ENCODE results near the gene CCDC69.
"Not testable (repeated sequence)": the region's sequence is repeated elsewhere in the genome, so short reads cannot be mapped to it uniquely, and the experiment has no call there.

Gene CCDC69

DNA sequence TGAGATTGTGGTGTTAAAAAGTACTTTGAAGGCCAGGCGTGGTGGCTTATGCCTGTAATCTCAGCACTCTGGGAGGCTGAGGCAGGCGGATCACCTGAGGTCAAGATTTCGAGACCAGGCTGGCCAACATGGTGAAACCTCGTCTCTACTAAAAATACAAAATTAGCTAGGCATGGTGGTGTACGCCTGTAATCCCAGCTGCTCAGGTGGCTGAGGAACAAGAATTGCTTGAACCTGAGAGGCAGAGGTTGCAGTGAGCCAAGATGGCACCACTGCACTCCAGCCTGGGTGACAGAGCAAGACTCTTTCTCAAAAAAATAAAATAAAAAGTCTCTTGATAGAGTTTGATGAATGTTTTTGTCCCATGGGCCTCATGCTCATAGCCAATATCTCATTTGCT lies 47.6 kb downstream of the CCDC69 start:
- intact Hi-C loops (cut with DNase I), result not testable (repeated sequence)
- DNase-seq, result peak in 1 of 10 donors; percentile 1

DNA sequence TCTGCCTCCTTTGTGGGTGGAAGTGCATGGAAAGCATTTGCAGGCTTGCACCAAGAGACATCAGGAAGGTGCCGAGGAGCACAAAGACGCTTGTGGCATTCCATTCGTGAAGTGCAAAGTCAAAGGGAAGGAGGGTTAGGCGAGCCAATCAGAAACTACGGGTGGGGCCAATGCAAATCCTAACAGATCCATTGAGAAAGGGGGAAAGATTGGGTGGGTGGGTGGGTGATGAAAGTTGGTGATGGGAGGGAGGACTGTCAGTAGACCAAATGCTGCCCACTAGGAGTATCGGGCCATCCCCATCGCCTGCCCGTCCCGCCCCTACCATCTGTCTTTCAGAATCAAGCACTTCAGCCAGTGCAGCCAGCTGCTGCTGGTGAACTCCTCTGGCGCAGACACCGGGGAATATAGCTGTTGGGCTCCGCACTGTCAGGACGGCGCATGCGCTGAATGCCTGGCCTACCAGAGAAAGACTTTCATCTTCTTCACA lies 49.2 kb downstream of the CCDC69 start:
- DNase-seq, result peak in 1 of 10 donors; percentile 53
- intact Hi-C loops (cut with DNase I), result no loop called here

DNA sequence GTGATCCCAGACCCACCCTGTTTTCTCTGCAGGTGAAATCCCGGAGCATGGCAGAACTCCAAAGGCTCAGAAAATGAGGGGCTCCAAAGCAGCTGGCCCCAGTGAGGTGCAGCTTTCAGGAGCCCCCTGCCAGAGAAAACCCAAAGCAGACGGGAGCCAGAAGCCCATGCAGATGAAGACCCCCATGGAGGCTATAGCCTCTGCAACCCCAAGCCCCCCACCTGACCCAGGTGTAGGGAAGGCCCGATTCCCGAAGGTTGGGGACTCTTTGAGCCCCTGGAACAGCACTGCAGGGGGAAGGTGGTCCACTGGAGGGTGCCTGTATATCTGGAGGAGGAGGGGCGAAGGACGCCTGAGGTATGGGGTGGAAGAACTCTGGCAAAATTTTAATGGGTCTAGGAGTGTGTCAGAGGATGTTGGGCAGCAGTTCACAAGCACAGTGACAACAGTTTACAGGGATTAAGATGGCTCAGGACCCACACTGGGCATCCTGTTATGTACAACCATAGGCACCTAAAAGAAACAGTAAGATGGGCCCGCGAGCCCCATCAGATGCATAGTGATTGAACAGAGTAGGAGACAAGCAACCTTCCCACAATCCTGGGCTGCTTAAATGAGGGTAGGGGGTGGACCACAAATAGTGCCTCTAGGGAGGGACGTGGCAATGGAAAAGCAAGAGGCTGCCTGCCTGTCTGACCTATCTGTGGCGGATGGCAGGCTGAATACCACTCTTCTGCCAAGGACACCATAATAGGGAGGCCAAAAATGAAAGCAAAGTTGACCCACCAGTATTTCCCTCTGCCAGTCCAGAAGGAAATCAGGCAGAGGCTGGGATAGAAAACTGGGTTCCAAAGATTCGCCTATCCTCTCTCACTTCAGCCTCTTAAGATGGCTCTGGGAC lies 49.9 kb downstream of the CCDC69 start:
- intact Hi-C loops (cut with DNase I), result no loop called here
- DNase-seq, result peak in 1 of 10 donors; percentile 19

DNA sequence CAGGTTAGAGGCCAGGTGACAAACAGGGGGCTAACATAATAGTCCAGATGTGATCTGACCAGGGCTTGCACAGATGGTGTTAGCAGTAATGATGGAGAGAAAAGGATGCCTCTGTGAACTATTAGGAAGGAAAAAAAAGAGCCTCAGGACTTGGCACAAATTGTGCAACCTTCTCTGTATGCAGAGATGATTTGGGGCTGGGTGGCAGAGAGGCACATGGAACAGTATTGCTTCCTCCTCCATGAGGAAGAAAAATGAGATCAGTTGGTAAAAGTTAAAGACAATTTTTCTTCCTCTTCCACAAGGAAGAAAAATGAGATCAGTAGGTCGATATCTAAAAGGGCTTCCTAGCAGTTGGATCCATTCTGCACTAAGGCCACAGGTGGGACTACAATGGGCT lies 52.4 kb downstream of the CCDC69 start:
- intact Hi-C loops (cut with DNase I), result no loop called here
- peak in 1 of 10 donors; percentile 2 for DNase-seq

DNA sequence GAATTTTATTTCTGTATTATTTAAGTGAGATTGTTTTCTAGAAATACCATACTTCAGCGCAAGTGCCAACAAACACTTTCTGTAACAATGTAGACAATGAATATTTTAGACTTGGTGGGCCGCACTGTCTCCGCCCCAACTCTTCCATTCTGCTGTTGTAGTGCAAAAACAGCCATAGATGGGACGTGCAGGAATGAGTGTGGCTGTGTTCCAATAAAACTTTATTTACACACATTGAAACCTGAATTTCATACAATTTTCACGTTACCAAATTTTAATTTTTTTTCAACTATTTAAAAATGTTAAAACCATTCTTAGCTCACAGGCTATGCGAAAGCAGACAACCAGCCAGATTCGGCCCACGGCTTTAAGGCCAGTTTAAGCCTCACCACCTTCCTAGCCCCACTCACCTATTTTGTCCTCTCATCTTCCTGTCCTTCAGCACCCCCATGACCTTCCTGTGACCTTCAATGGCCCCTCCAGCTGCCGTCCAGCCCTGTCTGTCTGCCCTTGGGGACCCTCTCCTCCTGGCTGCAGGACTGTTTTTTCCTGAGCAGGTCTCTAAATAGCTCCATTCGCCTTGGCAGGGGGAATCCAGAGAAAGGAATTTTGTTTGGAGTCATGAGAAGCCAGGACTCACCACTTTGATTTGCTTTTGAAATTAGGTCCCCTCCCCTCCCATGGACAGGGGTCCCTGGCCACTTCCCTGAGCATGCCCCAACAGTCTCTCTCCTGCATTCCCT lies 55.1 kb downstream of the CCDC69 start:
- intact Hi-C loops (cut with DNase I), result loop anchor here (5.0 kb wide), 1 partner anchor 166 kb away; no protein-coding TSS in a partner anchor
- DNase-seq, result peak in 2 of 10 donors; percentile 27 to 63

DNA sequence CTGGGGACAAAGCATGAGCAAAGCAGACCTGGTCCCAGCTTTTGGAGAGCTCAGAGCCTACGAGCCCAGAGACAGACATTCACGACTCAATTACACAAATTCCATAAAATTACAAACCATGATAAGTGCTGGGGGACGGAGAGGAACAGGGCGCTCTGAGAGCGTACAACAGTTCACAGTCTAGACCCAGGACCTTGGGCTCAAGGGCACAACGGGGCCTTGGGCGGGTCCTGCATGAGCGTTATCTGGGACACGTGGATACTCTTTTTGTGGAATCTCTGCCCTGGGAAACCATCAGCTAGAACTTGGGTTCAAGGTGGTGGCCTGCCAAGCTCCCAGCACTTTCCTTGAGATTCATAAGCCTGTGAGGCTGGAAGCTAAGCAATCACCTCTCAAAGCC lies 56.9 kb downstream of the CCDC69 start:
- DNase-seq, result peak in 1 of 10 donors; percentile 45

DNA sequence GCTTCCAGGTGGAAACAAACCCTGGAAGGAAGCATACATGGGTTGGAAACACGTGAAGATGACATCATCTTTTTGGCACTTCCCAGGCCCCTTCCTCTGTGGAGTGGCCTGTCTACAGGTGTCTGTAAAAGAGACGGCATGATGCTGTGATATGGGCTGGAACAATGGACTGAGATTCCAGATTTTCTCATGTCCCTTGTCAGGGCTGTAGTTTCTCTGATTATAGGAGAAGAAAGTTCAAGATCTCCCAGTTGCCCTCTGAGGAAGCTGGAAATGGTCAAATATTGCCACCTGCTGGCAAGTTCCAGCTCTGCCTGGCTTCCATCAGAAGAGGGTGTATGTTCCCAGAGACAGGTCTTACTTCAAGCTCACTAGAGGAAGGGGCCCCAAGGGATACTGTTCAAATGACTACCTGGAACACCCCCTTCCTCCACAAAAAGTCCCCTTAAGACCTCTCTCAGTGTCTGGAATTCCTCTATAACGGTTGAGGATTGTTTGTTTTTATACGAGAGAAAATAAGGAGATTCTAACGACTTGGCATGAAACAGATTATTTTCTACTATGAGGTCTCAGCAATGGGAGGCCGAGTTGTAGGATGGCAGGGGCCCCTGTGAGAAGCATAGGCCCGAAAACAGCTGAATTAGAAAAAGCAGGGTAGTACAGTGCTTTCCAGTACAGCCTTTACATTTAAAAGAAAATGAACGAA lies 59.1 kb downstream of the CCDC69 start:
- intact Hi-C loops (cut with DNase I), result loop anchor here (1.0 to 5.0 kb wide), 3 partner anchors 39 to 163 kb away; no protein-coding TSS in a partner anchor
- peak; percentile 45 to 96 (median 80) for DNase-seq

More for the DNA sequence above, 56.9 kb downstream of the CCDC69 start:
- intact Hi-C loops (cut with DNase I), result loop anchor here (5.0 kb wide), 1 partner anchor 165 kb away; no protein-coding TSS in a partner anchor

DNA sequence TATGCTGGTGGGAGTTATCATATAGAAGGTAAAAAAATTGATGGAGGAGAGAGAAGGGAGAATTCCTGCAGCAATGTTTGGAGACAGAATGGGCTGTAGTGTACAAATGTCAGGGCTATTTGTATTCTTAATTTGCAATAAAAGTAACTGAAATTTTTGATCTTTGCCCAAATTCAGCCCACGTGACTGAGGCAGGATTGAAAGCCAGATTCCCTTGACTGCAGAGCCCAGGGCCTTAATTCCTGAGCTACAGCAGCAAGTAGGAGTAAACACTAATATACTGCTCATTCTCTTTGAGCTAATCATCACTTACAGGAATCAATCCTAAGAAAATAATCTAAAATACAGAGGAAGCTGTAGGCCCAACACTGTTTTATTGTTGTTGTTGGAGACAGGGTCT lies 61.1 kb downstream of the CCDC69 start:
- intact Hi-C loops (cut with DNase I), result no loop called here
- DNase-seq, result peak in 1 of 10 donors; percentile 1

DNA sequence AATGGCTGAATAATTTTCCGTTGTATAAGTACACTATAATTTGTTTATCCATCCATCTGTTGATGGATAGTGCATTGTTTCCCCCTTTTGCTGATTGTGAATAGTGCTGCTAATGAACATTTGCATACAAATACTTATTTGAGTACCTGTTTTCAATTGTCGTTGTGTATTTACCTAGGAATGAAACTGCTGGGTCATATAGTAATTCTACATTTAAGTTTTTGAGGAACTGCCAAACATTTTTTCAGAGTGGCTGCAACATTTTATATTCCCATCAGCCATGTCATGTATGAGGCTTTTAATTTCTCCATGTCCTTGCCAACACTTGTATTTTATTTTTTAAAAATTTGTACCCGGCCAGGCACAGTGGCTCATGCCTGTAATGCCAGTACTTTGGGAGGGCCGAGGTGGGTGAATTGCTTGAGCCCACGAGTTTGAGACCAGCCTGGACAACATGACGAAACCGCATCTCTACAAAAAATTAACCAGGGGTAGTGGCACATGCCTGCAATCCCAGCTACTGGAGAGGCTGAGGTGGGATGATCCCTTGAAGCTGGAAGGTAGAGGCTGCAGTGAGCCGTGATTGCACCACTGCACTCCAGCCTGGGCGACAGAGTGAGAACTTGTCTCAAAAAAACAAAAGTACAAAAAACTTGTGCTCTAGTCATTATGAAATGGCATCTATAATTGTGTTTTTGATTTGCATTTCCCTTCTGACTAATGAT lies 64.1 kb downstream of the CCDC69 start:
- DNase-seq, result peak in 1 of 10 donors; percentile 25
- intact Hi-C loops (cut with DNase I), result no loop called here

DNA sequence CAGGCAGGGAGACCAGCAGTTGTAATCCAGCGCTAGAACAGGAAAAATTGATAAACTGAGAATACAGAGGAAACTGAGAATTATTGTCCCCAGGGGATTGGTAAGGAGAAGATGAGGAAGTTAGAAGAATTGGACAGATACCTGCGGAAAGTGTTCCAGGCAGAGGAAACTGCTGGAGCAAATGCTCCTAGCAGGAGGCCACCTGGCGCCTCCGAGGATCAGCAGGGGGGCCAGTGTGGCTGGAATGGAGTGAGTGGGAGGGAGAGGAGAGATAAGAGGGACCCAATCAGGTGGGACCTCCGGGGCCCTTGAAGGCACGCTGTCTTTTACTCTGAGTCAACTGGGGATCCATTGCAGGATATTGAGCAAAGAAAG lies 65.6 kb downstream of the CCDC69 start:
- intact Hi-C loops (cut with DNase I), result no loop called here

DNA sequence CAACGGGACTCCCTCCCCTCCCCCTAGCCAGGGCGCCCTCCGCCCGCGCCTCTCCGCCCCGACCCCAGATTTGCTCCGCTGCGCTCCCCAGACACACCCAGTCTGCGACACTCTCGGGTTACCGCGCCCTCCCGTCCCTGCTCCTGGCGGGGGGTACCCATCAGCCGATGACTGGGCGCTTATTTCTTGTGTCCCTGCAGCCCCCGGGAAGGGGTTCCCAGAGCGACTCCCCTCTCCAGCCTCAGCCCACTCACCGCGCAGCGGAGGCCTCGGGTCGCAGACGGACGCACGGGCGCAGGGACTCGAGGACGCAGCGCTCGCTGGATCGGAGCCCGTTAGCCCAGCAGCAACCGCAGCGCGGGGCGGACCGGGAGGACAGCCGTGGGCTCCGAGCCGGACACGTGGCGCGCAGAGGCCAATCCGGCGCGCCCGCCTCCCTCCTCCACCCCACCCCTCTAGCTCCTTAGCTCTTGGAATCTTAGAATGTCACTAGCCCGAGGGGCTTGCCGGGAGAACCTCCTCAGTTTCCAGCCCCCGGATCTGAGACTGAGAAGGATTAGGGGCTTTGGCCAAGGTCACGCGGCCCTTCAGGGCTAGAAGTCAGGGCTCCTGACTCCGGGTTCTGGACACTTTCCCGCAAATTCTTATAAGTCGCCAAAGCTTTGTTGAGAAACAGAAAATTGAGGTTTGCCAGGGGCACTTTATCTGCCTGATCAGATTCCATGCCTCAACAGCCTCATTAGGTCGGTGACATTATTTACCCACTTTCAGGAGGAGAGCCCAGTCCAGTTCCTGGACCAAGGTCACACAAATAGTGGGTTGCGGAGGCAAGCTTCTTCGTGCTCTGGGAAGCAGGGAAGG lies 66.2 kb downstream of the CCDC69 start, which contains the start of gene ANXA6:
Gene ANXA6, minus strand, starts transcription at position 354 of the 861 bp plus-strand sequence. CDS start 9,878 bp downstream, outside the sequence.
- intact Hi-C loops (cut with DNase I), result no loop called here

More for the DNA sequence above, 65.6 kb downstream of the CCDC69 start:
- peak in 2 of 10 donors; percentile 66 to 84 for DNase-seq

DNA sequence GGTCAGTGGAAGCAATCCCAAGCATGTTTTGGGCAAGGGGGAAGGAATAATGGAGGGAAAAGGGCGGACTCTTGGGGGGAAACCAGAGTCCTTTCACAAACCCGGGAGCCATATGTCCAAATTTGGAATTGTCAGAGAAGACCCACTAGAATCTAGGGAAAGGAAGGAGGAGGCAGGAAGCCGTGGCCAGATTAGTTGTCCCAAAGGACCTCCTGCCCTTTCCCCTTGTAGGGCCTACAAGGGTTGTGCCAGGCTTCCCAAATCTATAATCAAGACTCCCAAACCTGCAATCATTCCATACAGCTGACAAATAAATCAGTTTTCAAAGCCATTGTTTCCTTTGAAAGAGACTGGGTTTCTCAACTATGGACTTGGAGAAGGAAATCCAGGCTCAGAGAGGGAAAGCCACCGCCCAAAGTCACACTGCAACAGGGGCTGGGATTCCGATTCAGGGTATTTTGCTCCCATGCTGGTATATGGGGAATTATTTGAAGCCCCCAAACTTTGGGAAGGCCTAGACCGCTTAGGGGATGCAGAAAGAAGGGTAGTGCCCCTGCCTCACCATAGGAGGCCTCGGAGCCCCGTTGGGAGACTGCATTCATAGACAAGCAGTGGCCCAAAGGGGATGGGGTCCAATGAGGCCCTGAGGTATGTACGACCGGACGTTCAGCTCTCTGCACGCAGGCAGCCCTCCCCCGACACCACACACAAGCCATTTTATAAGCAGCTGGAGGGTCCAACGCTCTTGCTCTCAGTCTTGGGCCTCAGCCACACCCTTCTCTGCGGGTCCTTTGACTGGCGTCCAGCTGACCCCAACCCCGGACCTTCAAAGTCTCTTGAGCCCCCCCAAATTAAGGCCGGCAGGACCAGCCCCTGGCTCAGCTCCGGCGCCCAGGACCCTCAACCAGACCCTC lies 67.1 kb downstream of the CCDC69 start:
- intact Hi-C loops (cut with DNase I), result no loop called here

More for the DNA sequence above, 66.2 kb downstream of the CCDC69 start, which contains the start of gene ANXA6:
- peak; percentile 62 to 98 (median 86) for DNase-seq

DNA sequence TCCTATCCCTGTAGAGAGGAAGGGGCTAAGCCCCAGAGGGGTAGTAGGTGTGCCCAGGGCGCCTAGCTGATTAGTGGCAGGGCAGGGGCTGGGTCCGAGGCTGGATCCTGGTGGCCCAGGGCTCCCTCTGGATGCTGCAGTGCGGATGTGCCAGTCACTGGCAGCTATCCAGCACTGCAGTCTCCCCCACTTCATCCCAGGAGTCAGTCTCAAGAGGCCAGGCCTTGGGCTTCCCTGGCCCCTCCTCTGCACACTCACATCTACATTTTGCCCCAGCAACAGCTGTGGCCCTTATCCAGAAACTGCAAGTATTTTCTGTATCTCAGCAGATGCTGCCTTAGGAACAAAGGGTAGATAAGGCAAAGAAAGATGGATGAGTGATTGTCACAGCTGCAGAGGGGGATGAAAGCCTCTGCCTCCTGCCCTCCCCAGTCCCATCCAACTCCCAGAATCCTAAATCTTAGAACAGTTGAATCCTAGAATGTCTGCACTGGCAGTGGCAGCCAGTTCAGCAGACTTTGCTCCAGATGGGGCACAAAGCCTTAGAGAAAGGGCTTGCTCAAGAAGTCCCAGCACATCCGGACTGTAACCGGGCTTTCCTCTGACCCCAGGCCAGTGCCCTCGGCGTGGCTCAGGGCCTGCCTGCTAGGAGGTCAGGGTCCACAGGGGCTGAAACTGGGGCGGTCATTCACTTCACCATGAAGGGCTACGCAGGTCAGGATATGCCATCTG lies 68.0 kb downstream of the CCDC69 start:
- intact Hi-C loops (cut with DNase I), result no loop called here
- peak in 4 of 10 donors; percentile 25 to 85 (median 82) for DNase-seq

More for the DNA sequence above, 67.1 kb downstream of the CCDC69 start:
- DNase-seq, result peak in 1 of 10 donors; percentile 22

DNA sequence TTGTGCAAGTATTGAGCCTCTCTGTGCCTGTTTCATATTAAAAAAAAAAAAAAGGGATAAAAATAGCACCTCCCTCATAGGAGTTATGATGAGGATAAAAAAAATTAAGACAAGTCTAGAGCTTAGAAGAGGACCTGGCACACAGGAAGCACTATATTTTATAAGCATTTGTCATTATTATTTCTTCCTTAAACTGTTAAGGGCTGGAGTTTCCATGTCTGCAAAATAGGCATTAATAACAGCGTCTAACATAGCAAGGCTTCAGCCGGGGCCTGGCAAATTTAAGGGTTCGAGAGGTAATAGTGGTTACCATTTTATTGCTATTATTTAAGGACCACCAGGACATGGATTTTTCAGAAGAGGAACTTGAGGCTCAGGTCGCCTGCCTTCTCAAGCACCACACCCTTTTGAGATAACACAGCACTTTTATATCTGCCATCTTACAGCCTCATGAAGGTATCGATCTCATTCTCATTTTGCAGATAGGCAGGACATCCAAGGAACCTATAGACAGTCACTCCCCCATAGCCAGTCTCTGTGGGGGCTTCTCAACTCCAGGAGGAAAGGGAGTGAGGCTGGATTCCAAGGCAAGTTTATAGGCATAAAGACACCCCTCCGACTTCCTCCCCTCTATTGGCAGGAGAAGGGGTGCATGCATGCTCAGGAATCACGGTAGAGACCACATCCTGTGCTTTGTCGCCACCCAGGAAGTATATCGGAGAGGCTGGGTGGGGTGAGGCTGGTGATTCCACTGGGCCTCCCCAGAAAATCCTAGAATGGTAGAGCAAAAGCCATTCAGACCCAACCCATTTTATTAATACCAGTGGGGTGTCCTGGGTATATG lies 68.7 kb downstream of the CCDC69 start:
- DNase-seq, result peak in 1 of 10 donors; percentile 7
- intact Hi-C loops (cut with DNase I), result no loop called here

DNA sequence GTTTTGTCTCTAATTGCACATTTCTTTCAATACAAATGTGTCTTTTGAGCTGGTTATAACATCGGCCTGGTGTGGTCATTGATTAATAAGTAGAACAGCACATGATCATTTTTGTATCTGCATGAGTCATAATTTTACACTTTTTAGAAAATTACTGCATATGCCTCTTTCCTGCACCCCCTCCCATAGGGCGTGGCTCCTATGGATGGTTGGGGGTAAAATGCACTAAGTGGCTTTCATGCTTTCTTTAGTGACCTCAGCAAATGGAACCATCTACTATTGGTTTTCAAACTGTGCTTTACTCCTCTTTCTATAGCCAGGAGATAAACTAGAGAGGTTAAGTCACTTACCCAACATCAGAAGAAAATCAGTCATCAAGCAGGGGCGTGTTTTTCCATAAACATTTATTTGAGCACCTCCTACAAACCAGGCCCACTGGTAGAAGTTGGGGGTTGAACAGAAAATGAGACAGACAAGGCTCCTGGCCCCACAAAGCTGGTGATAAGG lies 70.1 kb downstream of the CCDC69 start:
- intact Hi-C loops (cut with DNase I), result no loop called here
- DNase-seq, result peak in 1 of 10 donors; percentile 13

DNA sequence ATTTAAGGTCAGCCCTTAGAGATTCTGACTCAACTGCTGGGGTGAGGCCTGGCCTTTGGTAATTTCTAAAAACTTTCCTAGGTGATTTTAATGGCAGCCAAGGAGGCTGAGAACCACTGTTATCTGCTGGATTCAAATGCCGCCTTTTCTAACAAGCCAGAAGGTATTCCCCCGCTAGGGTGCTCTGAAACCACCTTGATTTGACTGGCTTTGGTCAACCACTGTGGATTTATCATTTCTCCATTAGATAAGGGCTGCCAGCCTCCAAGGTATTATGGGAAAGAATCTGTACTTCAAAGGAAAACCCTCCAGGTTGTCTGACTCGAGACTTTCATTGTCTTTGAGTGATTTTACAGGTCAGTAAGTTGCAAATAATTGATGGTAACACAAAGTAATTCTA lies 70.6 kb downstream of the CCDC69 start:
- DNase-seq, result no peak
- intact Hi-C loops (cut with DNase I), result no loop called here
